H1 (cell line): Measurements from ENCODE around the gene AGAP1. TPM values are rescaled to one million over a fixed set of nuclear protein-coding genes. Genes with fewer than 3 reads are reported as not detected.

Source experiments
- CTCF ChIA-PET: fragments of 300-600 bp; sonication (Branson Sonifier 250); formaldehyde crosslinking; loops from one replicate; lab custom pipeline; 2021; ENCODE audit not compliant: partially characterized antibody; lab: Charles Lee
- POLR2A ChIA-PET: fragments of 300-600 bp; sonication (Branson Sonifier 250); formaldehyde crosslinking; loops from one replicate; lab custom pipeline; 2021; ENCODE audit warnings: inconsistent platforms; ENCODE audit not compliant: partially characterized antibody; lab: Charles Lee
- DNase-seq, 2 experiments: peaks; one replicate each; pipeline versions ENCODE4 v3.0.0 to v3.0.0-alpha.2; 2010 to 2022; ENCODE audit warnings: low spot score in 2 of 2, low read depth in 1 of 2, mixed read lengths in 1 of 2
- FAIRE-seq: peaks from 2 replicates; lab custom pipeline; 2011; peaks lifted over from hg19 to GRCh38; lab: Jason Lieb, UNC
- H2AFZ ChIP-seq: 2 replicates; pipeline ENCODE4 v1.8.1; 2012; ENCODE audit warnings: low read length, inconsistent platforms
- H2AK5ac ChIP-seq: 2 replicates; pipeline ENCODE4 v1.6.1; 2013; ENCODE audit warnings: low read depth, low read length
- H2BK120ac ChIP-seq: replicated peaks from 2 replicates; pipeline ENCODE3; 2013; ENCODE audit warnings: low read depth, low read length, inconsistent platforms
- H2BK12ac ChIP-seq: 2 replicates; pipeline ENCODE4 v1.6.1; 2013; ENCODE audit warnings: low read depth, low read length
- H2BK15ac ChIP-seq: 2 replicates; pipeline ENCODE4 v1.6.1; 2013; ENCODE audit warnings: low read length
- H2BK20ac ChIP-seq: 2 replicates; pipeline ENCODE4 v1.6.1; 2013; ENCODE audit warnings: low read length
- H2BK5ac ChIP-seq: 2 replicates; pipeline ENCODE4 v1.6.1; 2013; ENCODE audit warnings: low read depth, low read length
- H3K14ac ChIP-seq: 2 replicates; pipeline ENCODE4 v1.6.1; 2013; ENCODE audit warnings: inconsistent platforms; ENCODE audit not compliant: insufficient read length
- H3K18ac ChIP-seq: 2 replicates; pipeline ENCODE4 v1.6.1; 2013; ENCODE audit warnings: low read length; ENCODE audit errors: extremely low read depth
- H3K23ac ChIP-seq: 2 replicates; pipeline ENCODE4 v1.6.1; 2013; ENCODE audit warnings: inconsistent platforms; ENCODE audit not compliant: insufficient read length
- H3K23me2 ChIP-seq: 2 replicates; pipeline ENCODE4 v1.6.1; 2013; ENCODE audit warnings: low read depth, low read length
- H3K27ac ChIP-seq: 2 replicates; pipeline ENCODE4 v1.6.1; 2011; ENCODE audit warnings: low read depth, low read length, inconsistent platforms
- H3K27me3 ChIP-seq, 4 experiments: replicated peaks in 1 of 4; 1 replicate in 1 of 4; 2 replicates in 3 of 4; pipeline versions ENCODE4 v1.6.1 to v1.8.1; 2011 to 2013; ENCODE audit warnings: low read length in 3 of 4, mild to moderate bottlenecking in 3 of 4, inconsistent platforms in 2 of 4, mixed read lengths in 2 of 4, moderate library complexity in 1 of 4; ENCODE audit not compliant: control insufficient read depth in 3 of 4, insufficient read depth in 3 of 4; ENCODE audit errors: extremely low read depth in 1 of 4
- H3K36me3 ChIP-seq, 4 experiments: 2 replicates each; pipeline versions ENCODE4 v1.6.1 to v1.8.1; 2011 to 2013; ENCODE audit warnings: mild to moderate bottlenecking in 4 of 4, low read length in 3 of 4, moderate library complexity in 2 of 4, control low read depth in 1 of 4, inconsistent platforms in 1 of 4; ENCODE audit not compliant: insufficient read depth in 4 of 4, control insufficient read depth in 2 of 4
- H3K4ac ChIP-seq: replicated peaks from 2 replicates; pipeline ENCODE3; 2013; ENCODE audit warnings: low read length, low read depth, mixed read lengths, inconsistent platforms; ENCODE audit not compliant: insufficient read length
- H3K4me1 ChIP-seq, 4 experiments: replicated peaks in 1 of 4; 1 replicate in 1 of 4; 2 replicates in 3 of 4; pipeline versions ENCODE4 v1.6.1 to v1.8.1; 2011 to 2013; ENCODE audit warnings: low read length in 3 of 4, inconsistent platforms in 2 of 4, mixed read lengths in 1 of 4; ENCODE audit not compliant: insufficient read depth in 4 of 4, control insufficient read depth in 3 of 4
- H3K4me2 ChIP-seq, 2 experiments: 2 replicates each; pipeline versions ENCODE4 v1.6.1 to v1.8.1; 2011 to 2013; ENCODE audit warnings: low read depth in 2 of 2, low read length in 2 of 2, control low read depth in 1 of 2, inconsistent platforms in 1 of 2, mild to moderate bottlenecking in 1 of 2; ENCODE audit not compliant: insufficient read depth in 1 of 2
- H3K4me3 ChIP-seq, 4 experiments: fragments of 200-600, 300-600 bp in 1 of 4; sonication (generic), shearing (Covaris generic), sonication (Bioruptor Twin) in 1 of 4; 2 replicates each; pipeline versions ENCODE4 v1.5.1 to v1.8.1; 2011 to 2016; ENCODE audit warnings: low read length in 4 of 4, low read depth in 3 of 4, control low read depth in 2 of 4, inconsistent platforms in 2 of 4, mild to moderate bottlenecking in 2 of 4, mixed read lengths in 1 of 4, moderate library complexity in 1 of 4; ENCODE audit not compliant: insufficient read depth in 2 of 4; ENCODE audit errors: extremely low read depth in 1 of 4
- H3K56ac ChIP-seq: replicated peaks from 2 replicates; pipeline ENCODE3; 2013; ENCODE audit warnings: low read depth, mild to moderate bottlenecking, mixed read lengths, low read length, inconsistent platforms; ENCODE audit not compliant: insufficient read length
- H3K79me1 ChIP-seq: 2 replicates; pipeline ENCODE4 v1.6.1; 2013; ENCODE audit warnings: low read depth, low read length, control low read depth
- H3K79me2 ChIP-seq, 2 experiments: 2 replicates each; pipeline versions ENCODE4 v1.6.1 to v1.8.1; 2012 to 2013; ENCODE audit warnings: low read length in 2 of 2, mild to moderate bottlenecking in 2 of 2, inconsistent platforms in 1 of 2; ENCODE audit not compliant: insufficient read depth in 2 of 2, control insufficient read depth in 1 of 2
- H3K9ac ChIP-seq, 4 experiments: replicated peaks in 1 of 4; 1 replicate in 1 of 4; 2 replicates in 3 of 4; pipeline versions ENCODE4 v1.6.1 to v1.8.1; 2011 to 2013; ENCODE audit warnings: low read depth in 3 of 4, low read length in 3 of 4, control low read depth in 2 of 4, mild to moderate bottlenecking in 2 of 4, moderate library complexity in 2 of 4, inconsistent platforms in 1 of 4; ENCODE audit errors: extremely low read depth in 1 of 4
- H3K9me3 ChIP-seq, 2 experiments: 2 replicates each; pipeline versions ENCODE4 v1.6.1 to v1.8.1; 2012 to 2013; ENCODE audit warnings: mild to moderate bottlenecking in 2 of 2, moderate library complexity in 2 of 2, control low read depth in 1 of 2, inconsistent platforms in 1 of 2, low read depth in 1 of 2, low read length in 1 of 2, mixed read lengths in 1 of 2; ENCODE audit not compliant: insufficient read depth in 2 of 2
- H4K20me1 ChIP-seq, 2 experiments: replicated peaks in 1 of 2; 2 replicates each; pipeline versions ENCODE3 to v1.8.1; 2011 to 2013; ENCODE audit warnings: inconsistent platforms in 2 of 2, low read length in 2 of 2, mild to moderate bottlenecking in 1 of 2; ENCODE audit not compliant: insufficient read depth in 2 of 2, control insufficient read depth in 1 of 2
- H4K5ac ChIP-seq: 2 replicates; pipeline ENCODE4 v1.6.1; 2013; ENCODE audit warnings: low read length, low read depth, mixed read lengths, inconsistent platforms; ENCODE audit not compliant: insufficient read length
- H4K8ac ChIP-seq: 2 replicates; pipeline ENCODE4 v1.8.0; 2013; ENCODE audit warnings: mild to moderate bottlenecking, moderate library complexity, low read length, inconsistent platforms; ENCODE audit not compliant: insufficient read depth; ENCODE audit errors: extremely low read depth
- H4K91ac ChIP-seq: replicated peaks from 2 replicates; pipeline ENCODE3; 2013; ENCODE audit warnings: low read length, mixed read lengths, inconsistent platforms; ENCODE audit not compliant: insufficient read length
- ASH2L ChIP-seq: fragments of 200-600, 300-600 bp; sonication (generic); IDR thresholded peaks from one replicate; pipeline ENCODE4 v1.7.1; 2017; ENCODE audit warnings: low read length
- BRCA1 ChIP-seq: IDR thresholded peaks from 2 replicates; pipeline ENCODE4 v1.6.1; 2012; ENCODE audit warnings: low read depth, low read length, improper control_type of control experiment
- CBX8 ChIP-seq: fragments of 300-800, 300-1000 bp; sonication (generic); IDR thresholded peaks from 2 replicates; pipeline ENCODE4 v1.7.1; 2016; ENCODE audit warnings: low read depth, low read length, borderline replicate concordance
- GTF2F1 ChIP-seq: IDR thresholded peaks from 2 replicates; pipeline ENCODE4 v1.6.1; 2012; ENCODE audit warnings: low read depth, low read length, improper control_type of control experiment, borderline replicate concordance
- HDAC2 ChIP-seq, 2 experiments: fragments of 300-600 bp in 1 of 2; sonication (generic) in 1 of 2; IDR thresholded peaks; 2 replicates each; pipeline ENCODE4 v1.6.1; 2011 to 2012; ENCODE audit warnings: low read depth in 2 of 2, low read length in 2 of 2, mild to moderate bottlenecking in 2 of 2, moderate library complexity in 2 of 2, borderline replicate concordance in 1 of 2, inconsistent platforms in 1 of 2
- NANOG ChIP-seq: IDR thresholded peaks from 2 replicates; pipeline ENCODE4 v1.6.1; 2011; ENCODE audit warnings: low read length, low read depth, mild to moderate bottlenecking, inconsistent platforms; ENCODE audit not compliant: insufficient read depth, poor library complexity, severe bottlenecking
- PHF8 ChIP-seq: fragments of 200-600 bp; sonication (generic); conservative IDR thresholded peaks from 2 replicates; pipeline ENCODE4 v1.7.1; 2012; ENCODE audit warnings: low read depth, mild to moderate bottlenecking, inconsistent platforms, low read length, moderate library complexity
- POLR2A ChIP-seq, 2 experiments: IDR thresholded peaks; 1 replicate in 1 of 2; 2 replicates in 1 of 2; pipeline ENCODE4 v1.6.1; 2011; ENCODE audit warnings: low read depth in 2 of 2, low read length in 2 of 2, mild to moderate bottlenecking in 2 of 2; ENCODE audit errors: control extremely low read depth in 1 of 2
- RFX5 ChIP-seq: IDR thresholded peaks from 2 replicates; pipeline ENCODE4 v1.6.1; 2011; ENCODE audit warnings: low read depth, low read length, improper control_type of control experiment, borderline replicate concordance
- SAP30 ChIP-seq: fragments of 300-600 bp; sonication (generic); IDR thresholded peaks from 2 replicates; pipeline ENCODE4 v1.7.1; 2012; ENCODE audit warnings: low read length, moderate library complexity, mild to moderate bottlenecking, inconsistent platforms; ENCODE audit not compliant: insufficient read depth, insufficient replicate concordance
- SIX5 ChIP-seq: IDR thresholded peaks from 2 replicates; pipeline ENCODE4 v1.6.1; 2011; ENCODE audit warnings: mild to moderate bottlenecking, low read depth, low read length
- SUZ12 ChIP-seq: fragments of 200-600 bp; sonication (generic); IDR thresholded peaks from 2 replicates; pipeline ENCODE4 v1.6.1; 2012; ENCODE audit warnings: mild to moderate bottlenecking, inconsistent platforms, low read length, moderate library complexity, mixed read lengths
- TAF1 ChIP-seq: IDR thresholded peaks from 2 replicates; pipeline ENCODE4 v1.6.1; 2011; ENCODE audit warnings: mild to moderate bottlenecking, low read depth, low read length
- ZNF274 ChIP-seq: IDR thresholded peaks from 2 replicates; pipeline ENCODE4 v1.7.0; 2012; ENCODE audit warnings: low read length, borderline replicate concordance; ENCODE audit errors: extremely low read depth
- WGBS, 2 experiments: shearing (Covaris generic) in 1 of 2; methylation state at CpG; one replicate each; pipeline versions ENCODE4 v1.1.6 to v1.1.7; 2013 to 2015; ENCODE audit warnings: low lambda C conversion rate in 2 of 2, mixed read lengths in 2 of 2, inconsistent platforms in 1 of 2, low coverage in 1 of 2, missing lambda C conversion rate in 1 of 2; ENCODE audit not compliant: insufficient replicate concordance in 2 of 2, insufficient coverage in 1 of 2, insufficient read length in 1 of 2; ENCODE audit errors: extremely low coverage in 1 of 2, missing lambda C conversion rate in 1 of 2; 5-methylcytosine and 5-hydroxymethylcytosine counted together
- polyA plus RNA-seq, 7 experiments: library from polyadenylated mRNA; depleted of rRNA in 3 of 7; stranded (reverse) in 5 of 7; unstranded in 2 of 7; fragments of >200 nt in 5 of 7; fragments of 200-250 nt in 2 of 7; gene quantifications; 1 replicate in 5 of 7; 2 replicates in 1 of 7; 4 replicates in 1 of 7; pipeline versions ENCODE4 v1.2.1 to v1.2.3, GENCODE V29; 2011 to 2013; ENCODE audit warnings: missing spikeins in 2 of 7, mixed read lengths in 2 of 7
- total RNA-seq: library from RNA; stranded (reverse); fragmentation: NEBNext Ultra II Directional; extraction: Animal tissue kit (Norgen Biotek cat#: 25700); gene quantifications from 2 replicates; pipeline ENCODE4 v1.2.1, GENCODE V29; 2021

The AGAP1 gene
- total and polyA plus RNA-seq, 2 of the 8 experiments (the other 6 are each of a cell fraction or from before 2014, with no cell fraction given) = 18.1 to 39.4 TPM

- H2BK15ac ChIP-seq = no peak overlapping the region
- 92% methylated on average over 6 of the region's 6 CpGs; no CpG with 5 or more reads in 1 of the 2 experiments for WGBS, 2 experiments
- H2BK120ac ChIP-seq = no peak overlapping the region
- H3K36me3 ChIP-seq = no peaks in the 10 kb centered on the region
- H2AK5ac ChIP-seq = no peak overlapping the region
- no peak overlapping the region for H4K91ac ChIP-seq
- no peak for DNase-seq
- no peak overlapping the region for H2AFZ ChIP-seq
- POLR2A ChIA-PET = no interaction called here
- H3K56ac ChIP-seq = no peak overlapping the region
- H4K5ac ChIP-seq = no peak overlapping the region
- no peak overlapping the region for H4K8ac ChIP-seq
- H3K9ac ChIP-seq = no peak overlapping the region
- H3K4me2 ChIP-seq = no peak overlapping the region
- no peaks in the 10 kb centered on the region for H3K27me3 ChIP-seq
- H3K9me3 ChIP-seq = no peaks in the 10 kb centered on the region
- H3K4me3 ChIP-seq = no peak overlapping the region
- H3K23me2 ChIP-seq = no peaks in the 10 kb centered on the region
- no peak overlapping the region for H3K4ac ChIP-seq
- H2BK5ac ChIP-seq = no peak overlapping the region
- no peak overlapping the region for H2BK20ac ChIP-seq
- no peaks in the 10 kb centered on the region for H3K79me2 ChIP-seq
- H3K23ac ChIP-seq = no peak overlapping the region
- H3K79me1 ChIP-seq = no peaks in the 10 kb centered on the region
- peaks cover 4 to 10% (median 8%) of the 10 kb centered on the region in 4 experiments for H3K4me1 ChIP-seq
- H2BK12ac ChIP-seq = no peak overlapping the region
- no peak for FAIRE-seq
- CTCF ChIA-PET = no interaction called here
- no peaks in the 10 kb centered on the region for H4K20me1 ChIP-seq
- no peak overlapping the region for H3K14ac ChIP-seq
- H3K18ac ChIP-seq = no peak overlapping the region
- H3K27ac ChIP-seq = no peak overlapping the region
- no peak for TF ChIP-seq ASH2L
- no peak for TF ChIP-seq HDAC2 (IDR thresholded peaks at IDR 0.05; ENCODE audit: borderline replicate concordance in 1 of 2, low read depth in 2 of 2, low read length in 2 of 2)
- no peak for TF ChIP-seq RFX5
- TF ChIP-seq PHF8 = no peak
- no peak for TF ChIP-seq GTF2F1
- TF ChIP-seq BRCA1 = no peak
- no peak for TF ChIP-seq SUZ12
- no peak for TF ChIP-seq ZNF274
- no peak for TF ChIP-seq SAP30
- TF ChIP-seq NANOG = no peak
- no peak for TF ChIP-seq POLR2A (IDR thresholded peaks at IDR 0.05; ENCODE audit: control extremely low read depth in 1 of 2, low read depth in 2 of 2, low read length in 2 of 2)
- TF ChIP-seq CBX8 = no peak
- no peak for TF ChIP-seq SIX5
- no peak for TF ChIP-seq TAF1
These were observed 514.2 kb downstream of the AGAP1 start for GRCh38 chr2:236008006-236008405.
